ENCODE measurements around the gene KRT14.
A peak's percentile ranks its signal among the peaks of the same experiment; 100 is the strongest.

The KRT14 gene

GRCh38 chr17:41580687-41581365 is 5.9 kb downstream of the KRT14 start:
- no peaks in the 10 kb centered on the region for H3K79me2 ChIP-seq (ENCODE audit: insufficient read depth, low read length)
- no peak overlapping the region for H2AFZ ChIP-seq (ENCODE audit: low read length)
- H3K9me2 ChIP-seq (ENCODE audit: low read depth, low read length): no peaks in the 10 kb centered on the region
- H4K20me1 ChIP-seq (ENCODE audit: insufficient read depth, low read length): no peaks in the 10 kb centered on the region
- H3K9ac ChIP-seq (ENCODE audit: low read length): no peak overlapping the region
- no peak overlapping the region for H3K4me2 ChIP-seq (ENCODE audit: low read length)
- no peak overlapping the region for H3K27ac ChIP-seq (ENCODE audit: low read depth, low read length, poor library complexity, severe bottlenecking)
- no peaks in the 10 kb centered on the region for H3K27me3 ChIP-seq (ENCODE audit: insufficient read depth, low read length)
- no peaks in the 10 kb centered on the region for H3K9me3 ChIP-seq (ENCODE audit: low read length)
- no peak overlapping the region for H3K4me3 ChIP-seq (ENCODE audit: low read depth, low read length, poor library complexity, severe bottlenecking)
- peaks cover 4% of the 10 kb centered on the region for H3K4me1 ChIP-seq (ENCODE audit: insufficient read depth, low read length, severe bottlenecking)
- H3F3A ChIP-seq (ENCODE audit: insufficient read depth, low read length): no peaks in the 10 kb centered on the region
- H3K36me3 ChIP-seq (ENCODE audit: insufficient read depth, low read length): no peaks in the 10 kb centered on the region
- TF ChIP-seq CTCF (IDR thresholded peaks at IDR 0.05; ENCODE audit: low read length) (no peak), EZH2 (IDR thresholded peaks at IDR 0.05; ENCODE audit: borderline replicate concordance, low read length) (no peak)

GRCh38 chr17:41580244-41580575 is 6.5 kb downstream of the KRT14 start:
- no peaks in the 10 kb centered on the region for H3K79me2 ChIP-seq (ENCODE audit: insufficient read depth, low read length)
- no peak overlapping the region for H3K27ac ChIP-seq (ENCODE audit: low read depth, low read length, poor library complexity, severe bottlenecking)
- H3K4me3 ChIP-seq (ENCODE audit: low read depth, low read length, poor library complexity, severe bottlenecking): no peak overlapping the region
- H3F3A ChIP-seq (ENCODE audit: insufficient read depth, low read length): no peaks in the 10 kb centered on the region
- peaks cover 4% of the 10 kb centered on the region for H3K4me1 ChIP-seq (ENCODE audit: insufficient read depth, low read length, severe bottlenecking)
- no peaks in the 10 kb centered on the region for H3K36me3 ChIP-seq (ENCODE audit: insufficient read depth, low read length)
- no peaks in the 10 kb centered on the region for H3K9me3 ChIP-seq (ENCODE audit: low read length)
- H3K4me2 ChIP-seq (ENCODE audit: low read length): no peak overlapping the region
- no peak overlapping the region for H2AFZ ChIP-seq (ENCODE audit: low read length)
- H3K9ac ChIP-seq (ENCODE audit: low read length): no peak overlapping the region
- H4K20me1 ChIP-seq (ENCODE audit: insufficient read depth, low read length): no peaks in the 10 kb centered on the region
- H3K9me2 ChIP-seq (ENCODE audit: low read depth, low read length): no peaks in the 10 kb centered on the region
- H3K27me3 ChIP-seq (ENCODE audit: insufficient read depth, low read length): no peaks in the 10 kb centered on the region; the same call in 1 of the 2 replicates
- TF ChIP-seq CTCF (IDR thresholded peaks at IDR 0.05; ENCODE audit: low read length) (no peak), EZH2 (IDR thresholded peaks at IDR 0.05; ENCODE audit: borderline replicate concordance, low read length) (no peak)

- H3K4me2 ChIP-seq (ENCODE audit: low read length): peak overlapping the region; percentile 53
Observed at GRCh38 chr17:41579484-41580243, 7.0 kb downstream of the KRT14 start.

More at GRCh38 chr17:41579484-41580243, 7.0 kb downstream of the KRT14 start:
- H4K20me1 ChIP-seq (ENCODE audit: insufficient read depth, low read length): no peaks in the 10 kb centered on the region
- H3K4me1 ChIP-seq (ENCODE audit: insufficient read depth, low read length, severe bottlenecking): peaks cover 4% of the 10 kb centered on the region
- no peaks in the 10 kb centered on the region for H3K79me2 ChIP-seq (ENCODE audit: insufficient read depth, low read length)
- H3K9ac ChIP-seq (ENCODE audit: low read length): no peak overlapping the region
- H2AFZ ChIP-seq (ENCODE audit: low read length): no peak overlapping the region
- H3K9me3 ChIP-seq (ENCODE audit: low read length): no peaks in the 10 kb centered on the region
- H3K36me3 ChIP-seq (ENCODE audit: insufficient read depth, low read length): no peaks in the 10 kb centered on the region
- H3F3A ChIP-seq (ENCODE audit: insufficient read depth, low read length): no peaks in the 10 kb centered on the region
- TF ChIP-seq CTCF (IDR thresholded peaks at IDR 0.05; ENCODE audit: low read length) (peak; percentile 77), EZH2 (IDR thresholded peaks at IDR 0.05; ENCODE audit: borderline replicate concordance, low read length) (no peak)
- H3K27ac ChIP-seq (ENCODE audit: low read depth, low read length, poor library complexity, severe bottlenecking): no peak overlapping the region
- H3K27me3 ChIP-seq (ENCODE audit: insufficient read depth, low read length): no peaks in the 10 kb centered on the region; the same call in 1 of the 2 replicates
- peak overlapping the region; percentile 33 for H3K4me3 ChIP-seq (ENCODE audit: low read depth, low read length, poor library complexity, severe bottlenecking)
- H3K9me2 ChIP-seq (ENCODE audit: low read depth, low read length): no peaks in the 10 kb centered on the region

All from OCI-LY1 (cell line).